PFSK-1 (cell line): Measurements from ENCODE around the gene FAM32A.

Experiments used
- FOXP2 ChIP-seq: optimal IDR thresholded peaks from 2 replicates; pipeline ENCODE3; 2011; ENCODE audit warnings: borderline replicate concordance, control low read depth, inconsistent platforms; ENCODE audit not compliant: insufficient read depth; ENCODE audit errors: extremely low read length, extremely low read depth
- POLR2AphosphoS5 ChIP-seq: IDR thresholded peaks from 2 replicates; pipeline ENCODE4 v1.6.1; 2012; ENCODE audit warnings: low read depth, mild to moderate bottlenecking, control low read depth, low read length, moderate library complexity
- SIN3A ChIP-seq: IDR thresholded peaks from 2 replicates; pipeline ENCODE4 v1.6.1; 2012; ENCODE audit warnings: mild to moderate bottlenecking, low read length, moderate library complexity, borderline replicate concordance; ENCODE audit not compliant: insufficient read depth
- TAF1 ChIP-seq: IDR thresholded peaks from 2 replicates; pipeline ENCODE4 v1.6.1; 2012; ENCODE audit warnings: low read length, control low read depth, borderline replicate concordance; ENCODE audit not compliant: insufficient read depth
- TF ChIP-seq, protein P1 (sequence below), 2 experiments: IDR thresholded peaks; 2 replicates each; pipeline versions ENCODE4 v1.6.1 to v1.8.0; 2011 to 2012; ENCODE audit warnings: low read depth in 2 of 2, low read length in 2 of 2, control low read depth in 1 of 2, inconsistent platforms in 1 of 2, mild to moderate bottlenecking in 1 of 2, moderate library complexity in 1 of 2; ENCODE audit not compliant: insufficient read depth in 1 of 2

FAM32A gene

DNA sequence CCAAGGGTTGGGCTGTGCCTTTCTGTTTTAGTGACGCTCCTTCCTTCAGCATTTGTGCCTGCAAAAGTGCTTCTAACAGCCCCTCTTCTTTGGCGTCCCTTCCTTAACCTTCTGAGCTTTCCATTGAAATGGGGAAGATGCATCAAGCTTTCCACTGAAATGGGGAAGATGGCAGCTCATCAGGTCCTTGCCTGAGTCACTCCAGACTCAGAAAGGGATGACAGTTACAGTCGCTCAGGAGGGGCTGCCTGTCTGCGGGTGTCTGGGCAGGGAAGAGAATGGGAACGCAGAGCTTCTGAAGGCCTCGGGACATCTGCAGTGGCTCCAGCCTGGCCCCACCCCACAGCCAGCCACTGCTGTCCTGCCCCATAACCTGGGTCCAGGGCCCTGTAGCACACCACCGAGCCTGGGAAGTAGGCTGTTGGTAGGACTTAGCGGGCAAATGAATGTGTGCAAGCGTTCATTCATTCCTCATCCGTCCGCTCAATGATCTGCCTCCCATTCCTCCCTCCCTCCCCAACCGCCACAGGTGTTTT, 22.3 kb downstream of the FAM32A start:
- TF ChIP-seq SIN3A (no peak), TAF1 (no peak), FOXP2 (no peak), POLR2AphosphoS5 (no peak)
- TF ChIP-seq, protein P1, sequence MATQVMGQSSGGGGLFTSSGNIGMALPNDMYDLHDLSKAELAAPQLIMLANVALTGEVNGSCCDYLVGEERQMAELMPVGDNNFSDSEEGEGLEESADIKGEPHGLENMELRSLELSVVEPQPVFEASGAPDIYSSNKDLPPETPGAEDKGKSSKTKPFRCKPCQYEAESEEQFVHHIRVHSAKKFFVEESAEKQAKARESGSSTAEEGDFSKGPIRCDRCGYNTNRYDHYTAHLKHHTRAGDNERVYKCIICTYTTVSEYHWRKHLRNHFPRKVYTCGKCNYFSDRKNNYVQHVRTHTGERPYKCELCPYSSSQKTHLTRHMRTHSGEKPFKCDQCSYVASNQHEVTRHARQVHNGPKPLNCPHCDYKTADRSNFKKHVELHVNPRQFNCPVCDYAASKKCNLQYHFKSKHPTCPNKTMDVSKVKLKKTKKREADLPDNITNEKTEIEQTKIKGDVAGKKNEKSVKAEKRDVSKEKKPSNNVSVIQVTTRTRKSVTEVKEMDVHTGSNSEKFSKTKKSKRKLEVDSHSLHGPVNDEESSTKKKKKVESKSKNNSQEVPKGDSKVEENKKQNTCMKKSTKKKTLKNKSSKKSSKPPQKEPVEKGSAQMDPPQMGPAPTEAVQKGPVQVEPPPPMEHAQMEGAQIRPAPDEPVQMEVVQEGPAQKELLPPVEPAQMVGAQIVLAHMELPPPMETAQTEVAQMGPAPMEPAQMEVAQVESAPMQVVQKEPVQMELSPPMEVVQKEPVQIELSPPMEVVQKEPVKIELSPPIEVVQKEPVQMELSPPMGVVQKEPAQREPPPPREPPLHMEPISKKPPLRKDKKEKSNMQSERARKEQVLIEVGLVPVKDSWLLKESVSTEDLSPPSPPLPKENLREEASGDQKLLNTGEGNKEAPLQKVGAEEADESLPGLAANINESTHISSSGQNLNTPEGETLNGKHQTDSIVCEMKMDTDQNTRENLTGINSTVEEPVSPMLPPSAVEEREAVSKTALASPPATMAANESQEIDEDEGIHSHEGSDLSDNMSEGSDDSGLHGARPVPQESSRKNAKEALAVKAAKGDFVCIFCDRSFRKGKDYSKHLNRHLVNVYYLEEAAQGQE (IDR thresholded peaks at IDR 0.05; ENCODE audit: insufficient read depth in 1 of 2, low read depth in 2 of 2, low read length in 2 of 2), result no peak

- no peak for TF ChIP-seq POLR2AphosphoS5
These were observed 23.0 kb downstream of the FAM32A start for GRCh38 chr19:16208064-16208759.

DNA sequence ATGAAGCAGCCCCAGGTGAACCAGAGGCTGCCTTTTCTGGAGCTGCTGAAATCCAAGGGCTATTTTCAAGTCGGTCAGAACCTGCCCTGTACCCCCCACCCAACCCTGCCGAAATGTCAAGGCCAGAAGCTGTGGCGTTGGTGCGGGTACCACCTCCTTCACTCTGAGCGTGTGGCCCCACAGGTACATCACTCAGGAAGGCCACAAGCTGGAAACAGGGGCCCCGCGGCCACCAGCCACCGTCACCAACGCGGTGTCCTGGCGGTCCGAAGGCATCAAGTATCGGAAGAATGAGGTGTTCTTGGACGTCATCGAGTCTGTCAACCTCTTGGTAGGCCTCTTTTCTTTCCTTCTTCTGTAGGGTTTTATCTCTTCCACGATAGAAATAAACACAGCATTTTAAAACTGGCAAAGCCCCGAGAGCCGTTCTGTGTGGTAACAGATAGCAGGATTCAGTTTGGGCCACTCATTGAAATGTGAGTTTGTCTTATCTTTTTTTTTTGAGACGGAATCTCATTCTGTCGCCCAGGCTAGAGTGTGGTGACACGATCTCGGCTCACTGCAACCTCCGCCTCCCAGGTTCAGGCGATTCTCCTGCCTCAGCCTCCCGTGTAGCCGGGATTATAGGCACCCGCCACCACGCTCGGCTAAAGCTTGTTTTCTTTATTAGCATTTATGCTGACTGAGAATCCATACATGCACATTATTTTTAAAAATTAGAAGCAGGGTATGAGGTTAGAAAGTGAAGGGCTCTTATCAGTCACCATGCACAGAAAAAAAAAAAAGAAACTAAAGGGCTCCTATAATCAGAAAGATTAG, 23.8 kb downstream of the FAM32A start:
- TF ChIP-seq TAF1 (no peak), FOXP2 (no peak), SIN3A (no peak), POLR2AphosphoS5 (no peak)
- TF ChIP-seq, protein P1 (IDR thresholded peaks at IDR 0.05; ENCODE audit: insufficient read depth in 1 of 2, low read depth in 2 of 2, low read length in 2 of 2), result no peak

DNA sequence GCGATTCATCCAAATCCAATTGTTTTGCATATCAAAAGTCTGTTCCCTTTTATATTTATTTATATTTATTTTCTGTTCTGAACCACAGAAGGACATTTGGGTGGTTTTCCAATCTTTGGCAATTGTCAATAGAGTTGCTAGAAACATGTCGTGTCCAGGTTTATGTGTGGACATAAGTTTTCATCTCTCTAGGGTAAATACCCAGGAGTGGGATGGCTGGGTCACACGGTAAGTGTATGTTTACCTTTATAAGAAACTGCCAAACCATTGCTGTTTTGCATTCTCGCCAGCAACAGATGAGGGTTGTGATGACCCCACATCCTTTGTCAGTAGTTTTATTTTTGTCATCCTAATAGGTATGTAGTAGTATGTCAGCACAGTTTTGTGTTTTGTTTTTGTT, 25.0 kb downstream of the FAM32A start:
- TF ChIP-seq, protein P1 (IDR thresholded peaks at IDR 0.05; ENCODE audit: insufficient read depth in 1 of 2, low read depth in 2 of 2, low read length in 2 of 2), result no peak
- TF ChIP-seq TAF1, result no peak
- TF ChIP-seq FOXP2, result no peak
- no peak for TF ChIP-seq POLR2AphosphoS5
- TF ChIP-seq SIN3A, result no peak

DNA sequence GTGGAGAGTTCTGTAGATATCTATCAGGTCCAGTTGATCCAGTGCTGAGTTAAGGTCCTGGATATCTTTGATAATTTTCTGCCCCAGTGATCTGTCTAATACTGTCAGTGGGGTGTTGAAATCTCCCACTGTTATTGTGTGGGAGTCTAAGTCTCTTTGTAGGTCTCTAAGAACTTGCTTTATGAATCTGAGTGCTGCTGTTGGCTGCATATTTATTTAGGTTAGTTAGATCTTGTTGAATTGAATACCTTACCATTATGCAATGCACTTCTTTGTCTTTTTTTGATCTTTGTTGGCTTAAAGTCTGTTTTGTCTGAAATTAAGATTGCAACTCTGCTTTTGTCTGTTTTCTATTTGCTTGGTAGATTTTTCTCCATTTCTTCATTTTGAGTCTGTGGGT, 27.9 kb downstream of the FAM32A start:
- TF ChIP-seq SIN3A (no peak), POLR2AphosphoS5 (no peak), TAF1 (no peak), FOXP2 (no peak)
- TF ChIP-seq, protein P1 (IDR thresholded peaks at IDR 0.05; ENCODE audit: insufficient read depth in 1 of 2, low read depth in 2 of 2, low read length in 2 of 2), result no peak
